HepG2 (cell line): Measurements from ENCODE around the gene FLAD1. TPM values are rescaled to one million over a fixed set of nuclear protein-coding genes. Genes with fewer than 3 reads are reported as not detected.

Experiments used
- CEBPG ChIP-seq: IDR thresholded peaks from 2 replicates; pipeline ENCODE4 v1.6.1; 2016
- CERS6 ChIP-seq: sonication (generic); formaldehyde crosslinking; IDR thresholded peaks from 2 replicates; pipeline ENCODE4 v1.5.0; 2020; ENCODE audit warnings: missing genetic modification reagents
- CHCHD3 ChIP-seq: sonication (generic); formaldehyde crosslinking; IDR thresholded peaks from 2 replicates; pipeline ENCODE4 v1.8.0; 2022; ENCODE audit warnings: mild to moderate bottlenecking, missing genetic modification reagents, moderate library complexity
- DMTF1 ChIP-seq: sonication (generic); formaldehyde crosslinking; IDR thresholded peaks from 2 replicates; pipeline ENCODE4 v1.4.0; 2020; ENCODE audit warnings: mild to moderate bottlenecking, missing genetic modification reagents
- HOXA5 ChIP-seq: sonication (generic); formaldehyde crosslinking; IDR thresholded peaks from 2 replicates; pipeline ENCODE4 v1.4.0; 2020; ENCODE audit warnings: missing genetic modification reagents
- JDP2 ChIP-seq: sonication (generic); formaldehyde crosslinking; IDR thresholded peaks from 2 replicates; pipeline ENCODE4 v1.8.1; 2022; ENCODE audit warnings: missing genetic modification reagents, borderline replicate concordance
- MAF1 ChIP-seq: sonication (generic); formaldehyde crosslinking; IDR thresholded peaks from 2 replicates; pipeline ENCODE4 v1.5.0; 2020; ENCODE audit warnings: missing genetic modification reagents, borderline replicate concordance
- MTA1 ChIP-seq: sonication (generic); formaldehyde crosslinking; IDR thresholded peaks from 2 replicates; pipeline ENCODE4 v1.4.0; 2020; ENCODE audit warnings: missing genetic modification reagents, mild to moderate bottlenecking, borderline replicate concordance
- MXD3 ChIP-seq: IDR thresholded peaks from 2 replicates; pipeline ENCODE4 v1.6.1; 2016; ENCODE audit warnings: mild to moderate bottlenecking, missing biosample characterization, missing genetic modification reagents
- MZF1 ChIP-seq: sonication (generic); formaldehyde crosslinking; IDR thresholded peaks from 2 replicates; pipeline ENCODE4 v1.8.1; 2023; ENCODE audit warnings: mild to moderate bottlenecking, missing genetic modification reagents, borderline replicate concordance
- PHF21A ChIP-seq: sonication (generic); formaldehyde crosslinking; IDR thresholded peaks from 2 replicates; pipeline ENCODE4 v1.5.0; 2020; ENCODE audit warnings: mild to moderate bottlenecking, missing genetic modification reagents
- POLR2AphosphoS5 ChIP-seq: IDR thresholded peaks from 2 replicates; pipeline ENCODE4 v1.6.1; 2012; ENCODE audit warnings: low read depth, low read length
- PPARG ChIP-seq: conservative IDR thresholded peaks from 2 replicates; pipeline ENCODE4 v1.6.1; 2016; ENCODE audit warnings: missing biosample characterization, missing genetic modification reagents
- RFXANK ChIP-seq: IDR thresholded peaks from 2 replicates; pipeline ENCODE4 v1.6.1; 2016
- SP2 ChIP-seq: sonication (generic); formaldehyde crosslinking; IDR thresholded peaks from 2 replicates; pipeline ENCODE4 v1.5.1; 2020; ENCODE audit warnings: mild to moderate bottlenecking, missing genetic modification reagents
- ZKSCAN8 ChIP-seq: IDR thresholded peaks from 2 replicates; pipeline ENCODE4 v1.6.1; 2016; ENCODE audit warnings: borderline replicate concordance, missing genetic modification reagents, missing compliant biosample characterization
- ZNF136 ChIP-seq: sonication (generic); formaldehyde crosslinking; IDR thresholded peaks from 2 replicates; pipeline ENCODE4 v1.8.1; 2022; ENCODE audit warnings: low read depth, mild to moderate bottlenecking, moderate library complexity, missing genetic modification reagents
- ZNF138 ChIP-seq: sonication (generic); formaldehyde crosslinking; IDR thresholded peaks from 2 replicates; pipeline ENCODE4 v1.5.0; 2020; ENCODE audit warnings: mild to moderate bottlenecking, low read depth, missing genetic modification reagents
- ZNF256 ChIP-seq: sonication (generic); formaldehyde crosslinking; conservative IDR thresholded peaks from 2 replicates; pipeline ENCODE4 v1.4.0; 2020; ENCODE audit warnings: missing genetic modification reagents
- ZNF329 ChIP-seq: sonication (generic); formaldehyde crosslinking; IDR thresholded peaks from 2 replicates; pipeline ENCODE4 v1.9.0; 2021; ENCODE audit warnings: low read depth, mild to moderate bottlenecking, missing genetic modification reagents
- ZNF414 ChIP-seq: sonication (generic); formaldehyde crosslinking; IDR thresholded peaks from 2 replicates; pipeline ENCODE4 v1.5.0; 2020; ENCODE audit warnings: missing genetic modification reagents
- ZNF512 ChIP-seq: sonication (generic); formaldehyde crosslinking; IDR thresholded peaks from 2 replicates; pipeline ENCODE4 v1.4.0; 2020; ENCODE audit warnings: mild to moderate bottlenecking, missing genetic modification reagents
- ZNF552 ChIP-seq: sonication (generic); formaldehyde crosslinking; IDR thresholded peaks from 2 replicates; pipeline ENCODE4 v1.9.0; 2022; ENCODE audit warnings: missing genetic modification reagents, mild to moderate bottlenecking, borderline replicate concordance
- ZNF761 ChIP-seq: sonication (generic); formaldehyde crosslinking; conservative IDR thresholded peaks from 2 replicates; pipeline ENCODE4 v1.4.0; 2020; ENCODE audit warnings: mild to moderate bottlenecking, missing genetic modification reagents
- ZNF878 ChIP-seq: sonication (generic); formaldehyde crosslinking; IDR thresholded peaks from 2 replicates; pipeline ENCODE4 v1.8.1; 2023; ENCODE audit warnings: mild to moderate bottlenecking, missing genetic modification reagents, moderate library complexity
- polyA plus RNA-seq, 8 experiments: library from polyadenylated mRNA; depleted of rRNA in 3 of 8; stranded (reverse) in 7 of 8; unstranded in 1 of 8; fragments of >200 nt; fragmentation: Illumina TruSeq in 4 of 8; extraction: Trizol in 4 of 8; gene quantifications; 2 replicates each; pipeline versions ENCODE4 v1.2.1 to v1.2.3, GENCODE V29; 2011 to 2016; ENCODE audit warnings: low read depth in 4 of 8, missing spikeins in 1 of 8, mixed read lengths in 1 of 8; ENCODE audit not compliant: insufficient read depth in 1 of 8
- total RNA-seq, 5 experiments: library from RNA; depleted of rRNA; stranded (reverse); fragments of >200 nt; fragmentation: Illumina TruSeq; extraction: Trizol; gene quantifications; 2 replicates each; pipeline ENCODE4 v1.2.3, GENCODE V29; 2016; ENCODE audit warnings: low read depth in 1 of 5

Gene FLAD1
- total and polyA plus RNA-seq, 2 of the 13 experiments (the other 11 are each of a cell fraction or from before 2014, with no cell fraction given), result 25.9 to 32.8 TPM

- TF ChIP-seq ZNF256 (CRISPR knock-in tag) (peak; percentile 97), ZNF761 (peak; percentile 99), SP2 (CRISPR knock-in tag) (0 out of 2 replicates have a peak, but pooled peaks have one; percentile 40), ZNF878 (CRISPR knock-in tag) (peak; percentile 99), ZNF136 (CRISPR knock-in tag) (peak; percentile 97; the same call in 1 of the 2 replicates), MTA1 (peak; percentile 91), MAF1 (CRISPR knock-in tag) (0 out of 2 replicates have a peak, but pooled peaks have one; percentile 59), HOXA5 (CRISPR knock-in tag) (peak; percentile 90), DMTF1 (CRISPR knock-in tag) (peak; percentile 97), ZNF138 (0 out of 2 replicates have a peak, but pooled peaks have one; percentile 95), MXD3 (peak; percentile 99), CEBPG (CRISPR knock-in tag) (peak; percentile 69), MZF1 (CRISPR knock-in tag) (peak; percentile 90; the same call in 1 of the 2 replicates), ZNF414 (CRISPR knock-in tag) (peak; percentile 99), ZNF512 (CRISPR knock-in tag) (no peak), PHF21A (CRISPR knock-in tag) (peak; percentile 91), ZKSCAN8 (CRISPR knock-in tag) (peak; percentile 90; the same call in 1 of the 2 replicates), RFXANK (CRISPR knock-in tag) (peak; percentile 88; the same call in 1 of the 2 replicates), ZNF552 (CRISPR knock-in tag) (peak; percentile 99), CERS6 (CRISPR knock-in tag) (peak; percentile 92), POLR2AphosphoS5 (peak; percentile 65; the same call in 1 of the 2 replicates), CHCHD3 (CRISPR knock-in tag) (peak; percentile 78), PPARG (peak; percentile 75), JDP2 (peak; percentile 94), ZNF329 (CRISPR knock-in tag) (peak; percentile 93)
These were observed 46.5 kb upstream of the FLAD1 start, which contains the start of gene PMVK (continued) for GRCh38 chr1:154936555-154937084.
